GM19397 (cell line): ENCODE data around the gene FOXP3.

Source experiments
- ATAC-seq: cut with Tn5 transposase; IDR thresholded peaks from one replicate; pipeline ENCODE4 v1.9.1; 2021; ENCODE audit warnings: mild to moderate bottlenecking, moderate library complexity; ENCODE audit not compliant: unreplicated experiment

Gene FOXP3

GRCh38 chrX:49254639-49255038, 9.9 kb downstream of the FOXP3 start:
- ATAC-seq: no peak

GRCh38 chrX:49251325-49251724, 13.2 kb downstream of the FOXP3 start:
- ATAC-seq: no peak

- ATAC-seq: no peak
These were observed 13.9 kb downstream of the FOXP3 start for GRCh38 chrX:49250578-49250977.

- no peak for ATAC-seq
These were observed 14.4 kb downstream of the FOXP3 start for GRCh38 chrX:49250066-49250465.

- ATAC-seq: no peak
These were observed 14.9 kb downstream of the FOXP3 start for GRCh38 chrX:49249616-49250015.

GRCh38 chrX:49249071-49249470, 15.4 kb downstream of the FOXP3 start:
- ATAC-seq: no peak

GRCh38 chrX:49247916-49248811, 16.3 kb downstream of the FOXP3 start:
- ATAC-seq: no peak

- ATAC-seq: no peak
These were observed 17.2 kb downstream of the FOXP3 start for GRCh38 chrX:49247346-49247745.

GRCh38 chrX:49246541-49246940, 18.0 kb downstream of the FOXP3 start:
- no peak for ATAC-seq

- ATAC-seq: no peak
These were observed 20.3 kb downstream of the FOXP3 start for GRCh38 chrX:49244207-49244606.

- ATAC-seq: no peak
These were observed 21.3 kb downstream of the FOXP3 start for GRCh38 chrX:49243166-49243565.

- no peak for ATAC-seq
These were observed 21.9 kb downstream of the FOXP3 start for GRCh38 chrX:49242545-49243066.

GRCh38 chrX:49238735-49239134, 25.8 kb downstream of the FOXP3 start:
- ATAC-seq: no peak

- ATAC-seq: no peak
These were observed 27.4 kb downstream of the FOXP3 start for GRCh38 chrX:49237060-49237459.

- no peak for ATAC-seq
These were observed 30.5 kb downstream of the FOXP3 start for GRCh38 chrX:49233887-49234555.

- no peak for ATAC-seq
These were observed 31.3 kb downstream of the FOXP3 start, which contains the start of gene CACNA1F for GRCh38 chrX:49233176-49233575. TSS of gene CACNA1F (minus strand) at chrX:49233340. CDS start at chrX:49233309, 31 bp downstream.

- no peak for ATAC-seq
These were observed 32.0 kb downstream of the FOXP3 start for GRCh38 chrX:49232525-49232924.

- ATAC-seq: no peak
These were observed 33.0 kb downstream of the FOXP3 start for GRCh38 chrX:49231333-49232000.

- ATAC-seq: peak; percentile 60
These were observed 33.8 kb downstream of the FOXP3 start for GRCh38 chrX:49230500-49231232.

GRCh38 chrX:49228185-49228584, 36.3 kb downstream of the FOXP3 start:
- no peak for ATAC-seq

- no peak for ATAC-seq
These were observed 36.8 kb downstream of the FOXP3 start for GRCh38 chrX:49227726-49228125.
